GM19351 (cell line): ENCODE measurements around the gene CD180.

Source experiments
- ATAC-seq: cut with Tn5 transposase; IDR thresholded peaks from one replicate; pipeline ENCODE4 v1.9.1; 2021; ENCODE audit warnings: mild to moderate bottlenecking, moderate library complexity; ENCODE audit not compliant: unreplicated experiment

CD180 gene

DNA sequence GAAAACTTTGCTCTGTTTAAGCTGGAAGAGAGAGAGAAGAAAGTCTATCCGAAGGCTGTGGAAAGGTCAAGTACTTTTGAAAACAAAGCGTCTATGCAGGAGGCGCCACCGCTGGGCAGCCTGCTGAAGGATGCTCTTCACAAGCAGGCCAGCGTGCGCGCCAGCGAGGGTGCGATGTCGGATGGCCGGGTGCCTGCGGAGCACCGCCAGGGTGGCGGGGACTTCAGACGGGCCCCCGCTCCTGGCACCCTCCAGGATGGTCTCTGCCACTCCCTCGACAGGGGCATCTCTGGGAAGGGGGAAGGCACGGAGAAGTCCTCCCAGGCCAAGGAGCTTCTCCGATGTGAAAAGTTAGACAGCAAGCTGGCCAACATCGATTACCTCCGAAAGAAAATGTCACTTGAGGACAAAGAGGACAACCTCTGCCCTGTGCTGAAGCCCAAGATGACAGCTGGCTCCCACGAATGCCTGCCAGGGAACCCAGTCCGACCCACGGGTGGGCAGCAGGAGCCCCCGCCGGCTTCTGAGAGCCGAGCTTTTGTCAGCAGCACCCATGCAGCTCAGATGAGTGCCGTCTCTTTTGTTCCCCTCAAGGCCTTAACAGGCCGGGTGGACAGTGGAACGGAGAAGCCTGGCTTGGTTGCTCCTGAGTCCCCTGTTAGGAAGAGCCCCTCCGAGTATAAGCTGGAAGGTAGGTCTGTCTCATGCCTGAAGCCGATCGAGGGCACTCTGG, 32.6 kb downstream of the CD180 start:
- no peak for ATAC-seq

DNA sequence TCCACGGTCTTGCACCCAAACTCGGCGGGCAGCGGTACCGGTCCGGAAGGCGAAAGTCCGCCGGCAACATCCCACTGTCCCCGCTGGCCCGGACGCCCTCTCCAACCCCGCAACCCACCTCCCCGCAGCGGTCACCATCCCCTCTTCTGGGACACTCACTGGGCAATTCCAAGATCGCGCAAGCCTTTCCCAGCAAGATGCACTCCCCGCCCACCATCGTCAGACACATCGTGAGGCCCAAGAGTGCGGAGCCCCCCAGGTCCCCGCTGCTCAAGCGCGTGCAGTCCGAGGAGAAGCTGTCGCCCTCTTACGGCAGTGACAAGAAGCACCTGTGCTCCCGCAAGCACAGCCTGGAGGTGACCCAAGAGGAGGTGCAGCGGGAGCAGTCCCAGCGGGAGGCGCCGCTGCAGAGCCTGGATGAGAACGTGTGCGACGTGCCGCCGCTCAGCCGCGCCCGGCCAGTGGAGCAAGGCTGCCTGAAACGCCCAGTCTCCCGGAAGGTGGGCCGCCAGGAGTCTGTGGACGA, 33.3 kb downstream of the CD180 start:
- no peak for ATAC-seq

DNA sequence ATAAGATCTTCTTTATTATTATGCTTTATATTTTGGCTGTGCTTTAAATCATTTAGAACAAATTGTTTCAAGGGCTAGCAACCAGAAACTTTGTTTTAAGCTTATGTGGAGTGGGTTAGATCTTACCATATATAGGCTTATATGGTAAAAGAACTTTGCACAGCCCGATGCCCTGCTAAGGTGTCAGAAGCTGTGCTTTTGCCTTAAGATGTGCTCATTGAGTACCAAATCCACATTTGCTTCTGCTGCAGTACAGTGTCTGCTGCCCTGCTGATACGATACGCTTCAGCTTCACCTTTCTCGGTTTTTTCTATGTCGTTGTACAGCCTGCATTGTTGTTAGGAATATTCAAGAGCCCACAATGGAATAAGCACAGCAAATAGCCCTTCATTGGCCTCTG, 34.8 kb downstream of the CD180 start:
- ATAC-seq: no peak

DNA sequence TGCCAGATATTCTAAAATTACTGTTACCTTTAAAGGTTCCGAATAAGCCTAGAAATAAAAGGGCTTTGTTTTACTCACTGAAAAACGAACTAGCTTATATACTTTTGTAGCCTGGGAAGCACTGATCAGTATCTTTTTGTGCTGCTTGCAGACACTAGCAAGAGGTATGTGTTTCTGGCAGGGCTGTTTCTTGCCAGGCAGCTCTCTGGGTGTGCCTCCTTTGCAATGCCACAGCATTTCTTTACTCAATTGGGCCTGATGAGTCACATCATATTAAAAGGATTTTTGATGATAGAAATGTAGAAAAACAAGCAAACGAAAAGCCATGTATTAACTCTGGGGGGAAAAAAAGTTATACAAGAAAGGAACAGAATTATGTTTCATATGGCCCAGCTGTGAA, 35.6 kb downstream of the CD180 start:
- ATAC-seq: no peak

DNA sequence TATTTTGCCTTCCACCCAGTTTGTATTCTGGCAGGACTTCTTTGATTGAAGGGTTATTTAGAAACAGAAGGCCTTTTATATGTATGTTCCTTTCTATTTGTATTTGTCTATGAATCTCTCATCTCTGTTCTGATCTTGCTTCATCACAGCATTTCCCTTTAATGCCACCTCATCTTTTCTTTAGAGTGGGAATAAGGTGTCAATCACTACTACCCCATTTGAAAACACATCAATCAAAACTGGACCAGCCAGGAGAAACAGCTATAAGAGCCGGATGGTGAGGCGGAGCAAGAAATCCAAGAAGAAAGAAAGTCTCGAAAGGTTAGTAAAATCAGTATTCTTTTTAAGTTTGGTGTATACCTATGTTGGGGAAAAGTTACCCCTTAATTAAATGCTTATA, 36.3 kb downstream of the CD180 start:
- no peak for ATAC-seq

DNA sequence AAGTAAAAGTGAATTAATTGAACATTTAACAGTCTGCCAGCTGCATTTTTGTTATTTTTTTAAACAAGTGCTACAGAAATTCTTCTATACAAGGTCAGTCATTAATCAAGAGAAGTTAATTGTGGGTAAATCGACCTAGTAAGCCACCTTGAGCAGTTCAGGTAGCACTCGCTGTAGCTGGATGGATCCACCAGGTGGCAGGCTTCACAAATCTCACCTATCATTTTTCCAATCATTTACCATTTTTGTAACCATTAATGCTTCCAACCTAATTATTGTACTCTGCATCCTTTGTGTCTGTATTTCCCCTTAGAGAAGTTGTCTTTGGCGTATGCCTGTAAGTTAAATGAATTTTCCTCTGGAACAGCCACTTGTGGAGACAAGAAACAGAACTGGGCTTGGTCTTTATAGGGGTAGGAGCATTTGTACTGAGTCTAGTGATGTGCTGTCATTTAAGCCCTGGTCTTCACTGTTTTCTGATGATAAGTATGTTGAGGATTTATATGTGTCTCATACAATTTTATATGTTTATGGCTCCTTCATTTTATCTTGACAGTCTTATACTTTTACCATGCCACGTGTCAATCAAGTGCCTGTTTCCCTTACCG, 39.5 kb downstream of the CD180 start:
- ATAC-seq: peak; percentile 70

DNA sequence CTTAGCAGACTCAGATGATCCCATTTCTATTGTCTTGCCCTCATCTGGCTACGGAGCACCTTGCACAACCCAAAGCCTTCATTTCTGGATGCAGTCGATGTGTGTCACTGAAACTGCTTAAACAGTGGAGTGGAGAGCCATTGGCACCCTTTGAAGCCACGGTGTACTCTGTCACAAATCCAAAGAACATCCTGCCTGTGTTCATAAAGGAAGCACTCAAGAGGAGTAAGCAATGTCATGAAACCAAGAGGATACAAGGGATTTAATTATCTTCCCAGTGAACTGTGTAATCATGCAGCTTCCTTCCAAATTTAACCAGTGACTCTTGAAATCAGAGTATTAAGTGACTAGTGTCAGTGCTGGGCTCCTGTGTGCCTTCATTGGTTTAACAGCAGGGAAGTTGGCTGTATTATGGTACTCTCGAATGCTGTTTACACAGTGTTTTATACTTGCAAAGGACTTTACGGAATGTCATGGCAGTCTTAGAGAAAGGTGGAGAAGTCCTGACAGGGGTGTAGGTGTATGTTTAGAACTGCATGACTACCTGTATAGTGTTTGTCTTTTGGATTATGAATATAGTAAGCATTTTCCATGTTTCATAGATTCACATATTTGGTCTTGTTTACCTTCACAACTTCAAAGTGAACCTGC, 41.9 kb downstream of the CD180 start:
- ATAC-seq: no peak

DNA sequence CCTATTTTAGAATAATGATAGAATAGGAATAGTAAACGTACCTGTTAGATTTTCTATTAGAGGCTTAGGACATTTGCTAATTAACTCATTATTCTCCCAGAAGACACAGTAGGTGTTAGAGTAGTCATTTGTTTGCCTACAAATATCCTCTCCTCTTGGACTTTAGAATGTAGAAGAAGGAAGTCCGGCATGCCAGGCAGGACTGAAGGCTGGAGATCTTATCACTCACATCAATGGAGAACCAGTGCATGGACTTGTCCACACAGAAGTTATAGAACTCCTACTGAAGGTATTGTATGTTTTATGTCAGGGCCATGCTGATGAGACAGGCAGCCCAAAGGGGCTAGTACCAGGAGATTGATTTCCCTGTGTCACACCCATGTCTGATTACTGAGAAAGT, 43.3 kb downstream of the CD180 start:
- no peak for ATAC-seq

DNA sequence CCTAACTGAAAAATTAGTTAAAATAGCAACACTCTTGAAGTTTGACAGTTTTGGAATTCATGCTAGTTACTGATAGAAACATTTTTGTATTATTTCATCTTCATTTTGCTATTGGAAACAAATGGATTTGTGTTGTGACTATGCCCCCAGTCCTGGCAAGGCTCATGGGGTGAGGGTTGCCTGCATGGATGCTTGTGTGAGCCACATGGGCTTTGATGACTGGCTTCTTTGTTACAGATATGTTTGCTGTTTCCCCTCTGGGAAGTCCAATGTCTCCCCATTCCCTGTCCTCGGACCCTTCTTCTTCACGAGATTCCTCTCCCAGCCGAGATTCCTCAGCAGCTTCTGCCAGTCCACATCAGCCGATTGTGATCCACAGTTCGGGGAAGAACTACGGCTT, 44.2 kb downstream of the CD180 start:
- no peak for ATAC-seq

DNA sequence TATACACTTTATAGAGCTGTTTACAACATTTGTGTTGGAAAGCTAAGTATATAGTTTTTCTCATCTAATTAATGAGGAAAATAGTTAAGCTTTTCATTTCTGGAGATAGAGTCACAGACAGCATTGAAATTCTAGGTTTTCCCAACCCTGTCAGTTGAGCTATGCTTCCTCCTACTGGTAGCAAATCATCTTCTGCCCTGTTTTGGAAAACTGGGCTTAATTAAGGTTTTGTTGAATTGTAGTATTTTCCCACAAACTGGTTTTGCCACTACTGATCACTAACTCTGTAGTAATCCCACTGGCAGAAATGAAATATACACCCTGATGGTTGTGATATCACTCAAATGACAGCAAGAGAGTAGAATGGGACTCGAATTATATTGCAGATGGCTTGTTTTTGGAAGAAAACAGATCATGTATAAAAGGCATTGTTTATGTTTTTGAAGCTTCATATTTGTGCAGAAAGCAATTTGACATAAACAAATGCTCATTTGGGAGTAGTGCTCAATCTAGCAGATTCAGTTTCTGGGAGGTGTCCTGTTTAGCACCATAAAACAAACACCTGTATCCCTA, 46.6 kb downstream of the CD180 start:
- ATAC-seq: no peak

DNA sequence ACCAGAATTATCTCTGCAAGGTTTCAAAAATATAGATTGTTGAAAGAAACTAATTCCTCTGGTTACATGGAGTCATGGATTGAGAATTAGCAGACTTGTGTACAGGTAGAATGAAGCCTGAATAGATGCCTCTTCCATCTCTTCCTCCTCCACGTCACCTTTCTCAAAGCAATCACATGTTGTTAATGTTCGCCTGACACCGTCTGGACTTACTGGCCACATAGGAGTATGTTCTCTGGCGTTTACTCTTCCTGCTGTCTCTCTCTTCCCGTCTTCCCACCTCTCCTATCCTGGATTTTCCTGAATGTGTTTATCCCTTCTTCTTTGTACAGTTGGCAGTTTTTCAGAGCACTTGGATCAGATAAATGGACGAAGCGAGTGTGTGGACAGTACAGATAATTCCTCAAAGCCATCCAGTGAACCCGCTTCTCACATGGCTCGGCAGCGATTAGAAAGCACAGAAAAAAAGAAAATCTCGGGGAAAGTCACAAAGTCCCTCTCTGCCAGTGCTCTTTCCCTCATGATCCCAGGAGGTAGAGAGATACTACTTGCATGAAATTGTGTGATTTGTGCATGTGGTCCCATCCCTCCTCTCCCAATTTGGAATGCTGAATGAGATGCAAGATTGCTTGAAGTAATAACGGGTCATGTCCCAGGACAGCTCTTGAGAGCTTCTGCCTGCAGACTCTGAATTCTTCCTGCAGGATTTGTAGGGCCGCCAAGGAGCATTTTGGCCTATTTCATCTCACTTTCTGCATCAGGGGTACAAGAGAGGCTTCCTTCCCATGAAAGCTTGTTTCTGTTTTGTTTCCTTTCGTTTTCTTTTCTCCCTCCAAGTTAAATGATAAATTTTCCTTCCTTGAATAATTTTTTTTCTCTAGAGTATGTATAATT, 47.3 kb downstream of the CD180 start:
- no peak for ATAC-seq

DNA sequence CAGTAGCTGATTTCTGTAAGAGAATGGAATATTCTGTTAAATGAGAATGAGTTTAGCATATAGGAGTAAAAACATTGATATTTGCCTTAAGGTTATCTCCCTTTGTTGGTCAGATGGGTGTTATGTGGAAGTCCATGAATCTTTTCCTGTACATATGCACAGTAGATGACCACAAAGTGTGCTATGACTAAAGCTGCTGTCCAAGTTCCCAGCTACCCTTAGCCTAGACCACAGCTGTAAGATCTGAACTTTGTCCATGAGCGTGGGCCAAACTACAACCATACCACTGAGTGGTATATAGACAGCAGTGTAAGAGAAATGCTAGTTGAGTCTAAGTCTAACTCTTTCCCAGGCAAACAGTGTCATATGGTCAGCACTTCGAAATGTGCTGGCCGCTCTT, 48.8 kb downstream of the CD180 start:
- ATAC-seq: no peak

DNA sequence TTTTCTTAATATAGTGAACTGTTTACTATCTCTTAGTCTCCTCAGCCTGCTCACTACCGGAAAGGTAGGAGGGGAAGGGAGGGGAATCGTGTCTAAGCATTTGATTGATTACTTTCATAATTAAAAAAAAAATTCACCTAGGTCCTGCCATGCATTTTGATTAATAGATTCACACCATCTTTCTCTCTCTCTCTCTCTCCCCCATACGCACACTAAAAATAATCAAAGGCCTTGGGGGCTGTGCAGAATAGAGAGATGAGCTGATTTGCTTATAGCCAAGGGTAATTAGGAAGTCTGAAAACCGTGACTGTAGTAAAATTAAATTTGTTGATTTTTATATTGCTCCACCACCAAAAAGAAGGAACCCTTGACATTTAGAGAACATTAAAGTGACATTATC, 49.6 kb downstream of the CD180 start:
- no peak for ATAC-seq

DNA sequence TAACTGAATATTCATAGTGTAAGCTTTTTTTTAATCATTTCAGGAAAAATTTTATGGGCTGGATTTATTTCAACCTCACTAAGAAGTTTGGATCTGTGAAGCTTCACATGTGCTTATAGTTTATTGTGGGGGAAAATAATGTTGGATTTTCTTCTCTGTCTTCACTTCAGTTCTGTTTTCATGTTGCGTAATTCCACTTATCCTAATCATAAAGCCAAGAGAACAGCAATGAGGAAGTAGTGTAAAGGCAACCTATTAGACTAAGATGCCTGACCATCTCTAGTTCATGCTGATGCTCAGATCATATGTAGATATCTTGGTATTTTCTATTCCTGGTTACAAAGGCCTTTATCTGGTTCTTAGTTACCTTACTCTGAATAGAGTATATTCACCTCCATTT, 50.0 kb downstream of the CD180 start:
- no peak for ATAC-seq

DNA sequence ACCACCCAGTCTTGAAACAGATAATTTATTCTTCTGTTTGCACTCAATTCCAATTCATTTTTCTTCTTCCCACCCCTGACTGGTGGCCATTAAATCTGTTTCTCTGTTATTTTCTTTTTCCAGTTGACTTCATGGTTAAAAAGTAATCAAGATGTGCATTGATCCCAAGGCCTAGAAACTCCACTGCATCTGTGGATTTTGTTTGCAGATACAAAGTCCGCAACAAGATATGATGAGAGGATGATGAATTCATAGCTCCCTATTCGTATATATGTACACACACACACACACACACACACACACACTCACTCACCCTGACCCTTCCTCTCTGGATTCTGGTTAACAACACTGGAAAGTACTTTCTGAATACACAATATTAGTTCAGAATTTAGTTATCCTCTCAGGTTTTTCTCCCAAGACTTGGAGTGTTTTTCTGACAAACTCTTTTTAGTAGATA, 52.4 kb downstream of the CD180 start:
- no peak for ATAC-seq

DNA sequence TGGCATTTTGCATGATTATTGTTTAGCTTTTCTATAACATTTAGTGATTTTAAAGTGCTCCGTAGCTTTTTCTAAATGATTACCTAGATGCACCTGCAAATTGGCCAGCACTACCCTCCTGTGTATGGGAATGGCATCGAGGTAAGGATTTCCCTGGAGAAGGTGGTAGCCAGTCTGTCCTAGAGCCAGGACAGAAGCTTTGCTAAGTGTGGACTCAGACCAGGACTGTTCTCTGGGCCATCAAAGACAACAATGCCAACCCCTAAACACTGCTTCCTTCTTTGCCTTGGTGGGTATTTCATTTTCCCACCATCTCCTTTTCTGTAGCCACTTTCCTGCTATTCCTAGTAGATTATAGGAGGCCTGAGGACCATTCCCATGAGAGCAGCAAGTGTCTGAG, 53.0 kb downstream of the CD180 start:
- no peak for ATAC-seq

DNA sequence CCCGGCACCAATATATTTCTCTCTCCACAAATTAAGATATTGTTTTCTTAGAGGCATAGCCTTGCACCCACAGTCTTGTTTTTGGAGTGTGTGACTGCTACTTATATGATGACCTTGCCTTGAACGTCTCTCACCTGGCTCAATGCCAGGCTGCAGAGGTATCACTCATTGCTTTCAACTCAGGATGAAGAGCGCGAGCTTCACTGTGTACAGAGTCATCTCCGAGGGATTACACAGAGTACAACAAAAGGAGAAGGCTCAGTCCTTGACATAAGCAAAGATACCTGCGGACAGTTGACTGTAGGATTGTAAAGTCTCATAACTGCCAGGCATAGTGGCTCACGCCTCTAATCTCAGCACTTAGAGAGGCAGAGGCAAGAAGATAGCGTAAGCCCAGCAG, 53.8 kb downstream of the CD180 start:
- ATAC-seq: no peak

DNA sequence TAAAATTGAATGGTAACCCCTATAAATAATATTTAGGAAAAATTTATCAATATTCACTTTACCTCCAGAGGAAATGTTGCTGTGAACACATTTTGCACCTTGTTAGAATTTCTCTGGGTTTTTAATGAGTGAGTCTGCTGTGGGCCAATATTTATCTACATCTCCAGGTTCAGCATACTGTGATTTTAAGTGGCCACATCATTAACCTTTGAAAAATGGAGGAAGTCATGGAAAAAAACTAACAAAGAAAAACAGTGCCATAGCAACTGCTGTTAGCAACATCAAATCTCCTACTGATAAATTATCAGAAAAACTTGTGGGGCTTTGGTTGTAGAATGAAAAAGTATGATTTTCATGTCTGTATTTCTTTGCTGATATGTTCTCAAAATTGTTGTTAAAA, 55.0 kb downstream of the CD180 start:
- no peak for ATAC-seq

DNA sequence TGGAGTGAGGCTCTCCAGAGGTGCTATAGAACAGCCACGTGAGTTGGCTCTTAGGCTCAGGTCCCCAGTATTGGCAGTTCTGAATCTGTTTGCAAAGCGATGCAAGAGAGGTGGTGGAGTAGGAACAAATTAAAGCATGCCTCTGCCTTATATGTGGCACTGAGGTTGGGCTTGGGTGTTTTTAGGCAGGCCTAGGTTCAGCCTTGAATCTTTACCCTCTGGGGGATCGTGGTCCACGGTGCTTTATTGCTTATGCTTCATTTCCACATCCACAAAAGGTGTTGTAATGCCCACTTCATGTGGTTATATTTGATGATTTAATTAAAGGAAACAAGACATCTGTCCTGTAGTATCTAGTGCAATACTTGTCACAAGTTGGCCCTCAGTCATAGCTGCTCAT, 56.2 kb downstream of the CD180 start:
- no peak for ATAC-seq

DNA sequence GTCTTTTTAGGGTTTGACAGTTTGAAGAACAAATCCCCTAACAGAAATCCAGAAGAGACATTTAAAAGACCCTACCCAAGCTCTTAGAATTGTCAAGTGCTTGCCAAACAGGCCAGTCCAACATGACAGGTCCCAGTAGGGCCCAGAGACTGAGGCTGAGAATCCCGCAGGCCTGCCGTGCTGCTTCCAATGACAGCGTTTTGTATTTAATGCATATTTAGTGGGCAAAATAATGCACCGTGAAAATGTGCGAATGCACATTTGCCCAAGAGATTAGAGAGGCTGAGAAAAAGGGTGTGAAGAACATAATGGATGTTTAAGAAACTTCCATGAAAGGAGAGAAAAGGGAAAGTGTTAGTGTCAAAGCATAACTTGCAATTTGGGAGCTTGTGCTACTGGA, 57.6 kb downstream of the CD180 start:
- ATAC-seq: no peak
